GM18511 (cell line): ENCODE measurements around the gene DMRT2.

Source experiments
- ATAC-seq: cut with Tn5 transposase; IDR thresholded peaks from one replicate; pipeline ENCODE4 v1.9.1; 2021; ENCODE audit warnings: mild to moderate bottlenecking, moderate library complexity; ENCODE audit not compliant: unreplicated experiment

The DMRT2 gene

DNA sequence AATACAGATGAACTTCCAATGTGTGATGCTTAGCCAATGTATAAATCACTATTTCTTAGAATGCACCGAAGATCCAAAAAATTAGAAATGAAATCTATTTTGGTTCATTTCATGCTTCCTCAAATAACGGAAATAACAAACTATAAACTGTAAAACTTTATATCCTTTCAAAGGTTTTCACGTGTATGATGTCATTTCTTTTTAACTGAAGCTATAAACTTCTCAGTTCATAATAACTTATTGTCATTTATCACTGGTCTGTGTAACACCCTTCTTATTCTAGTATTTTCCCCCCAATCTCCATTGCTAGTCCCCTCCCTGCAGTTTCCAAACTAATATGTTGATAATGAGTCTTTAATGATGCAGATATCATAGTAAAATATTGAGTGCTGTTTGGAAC is 36.4 kb downstream of the DMRT2 start:
- no peak for ATAC-seq

DNA sequence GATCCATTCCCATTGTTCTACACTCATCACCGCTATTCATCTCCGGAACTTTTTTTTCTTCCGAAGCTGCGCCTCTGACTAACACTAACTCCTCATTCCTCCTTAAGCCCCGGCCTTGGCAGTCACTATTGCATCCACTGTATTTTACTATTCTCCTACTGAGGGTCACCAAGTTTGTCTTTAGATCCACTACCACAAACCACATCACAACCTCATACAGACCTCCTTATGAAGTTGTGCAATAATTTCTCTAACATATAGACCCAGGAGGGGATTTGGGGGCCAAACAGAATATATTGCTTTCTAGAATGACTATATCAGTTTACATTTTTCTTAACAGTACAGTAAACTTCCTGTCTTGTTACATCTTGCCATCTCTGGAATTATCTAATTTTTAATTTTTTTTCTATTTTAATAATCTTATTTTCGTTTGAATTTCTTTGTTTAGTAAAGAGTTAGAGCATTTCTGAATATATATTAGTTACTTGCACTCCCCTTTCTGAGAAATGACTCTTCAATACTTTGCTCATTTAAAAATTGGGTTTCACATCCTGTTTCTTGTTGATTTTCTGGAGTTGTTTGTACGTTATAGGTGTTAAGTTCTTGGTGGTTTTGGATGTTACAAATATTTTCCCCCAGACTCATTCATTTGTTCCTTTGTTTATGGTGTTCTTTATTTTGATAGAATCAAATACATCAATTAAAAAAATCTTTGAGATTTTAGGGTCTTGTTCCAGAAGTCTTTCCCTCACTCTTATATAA is 37.1 kb downstream of the DMRT2 start:
- peak; percentile 54 for ATAC-seq

DNA sequence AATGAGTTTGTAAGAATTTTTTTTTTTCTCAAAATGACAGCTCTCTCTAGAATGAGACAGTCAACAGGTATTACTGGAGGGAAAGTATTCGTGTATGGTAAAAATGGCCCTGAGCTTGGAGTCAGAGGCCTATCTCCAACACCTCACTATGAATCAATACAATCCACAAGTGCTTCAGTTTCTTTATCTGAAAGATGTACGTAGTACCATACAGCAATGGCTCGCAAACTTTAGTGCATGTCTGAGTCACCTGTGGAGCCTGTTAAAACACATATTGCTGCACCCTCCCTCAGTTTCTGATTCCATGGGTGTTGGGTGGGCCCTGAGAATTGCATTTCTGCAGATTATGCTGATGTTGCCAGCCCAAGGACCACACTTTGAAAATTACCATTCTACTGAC is 44.6 kb downstream of the DMRT2 start:
- no peak for ATAC-seq

DNA sequence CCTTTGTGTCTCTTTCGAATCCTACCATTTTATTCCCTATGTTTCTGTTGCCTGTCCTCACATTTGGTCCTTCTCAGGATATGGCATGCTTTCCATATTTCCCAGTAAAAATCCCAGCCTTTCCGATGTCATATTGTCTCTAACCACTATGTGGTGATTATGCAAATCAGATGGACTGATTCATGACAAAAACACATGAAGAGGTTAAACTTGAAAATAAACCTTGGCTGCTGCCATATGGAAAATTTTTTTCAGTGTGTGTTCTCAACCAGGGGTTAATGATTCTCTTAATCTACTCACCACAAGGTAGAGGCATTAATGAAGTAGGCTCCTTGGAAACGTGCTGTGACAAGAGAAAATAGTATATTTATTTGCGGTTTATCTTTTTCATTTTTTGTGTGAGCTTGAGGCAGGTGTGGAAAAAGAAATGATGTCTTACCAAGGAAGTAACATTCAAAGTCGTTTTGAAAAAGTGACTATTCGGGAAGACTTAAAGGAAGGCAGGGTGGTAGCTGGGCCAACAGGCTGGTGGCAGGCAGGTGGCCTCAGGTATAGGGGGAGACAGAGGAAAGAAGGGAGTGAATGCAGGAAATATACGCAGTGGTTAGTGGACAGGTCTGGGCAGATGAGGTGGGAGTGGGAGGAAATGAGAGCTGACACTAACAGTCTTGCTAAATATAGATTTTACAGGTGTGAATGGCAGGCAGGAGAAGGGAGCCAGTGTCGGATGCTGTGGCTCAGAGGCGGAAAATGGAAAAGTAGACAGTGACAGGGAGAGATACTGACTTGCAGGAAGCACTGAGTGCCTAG is 46.2 kb downstream of the DMRT2 start:
- no peak for ATAC-seq

DNA sequence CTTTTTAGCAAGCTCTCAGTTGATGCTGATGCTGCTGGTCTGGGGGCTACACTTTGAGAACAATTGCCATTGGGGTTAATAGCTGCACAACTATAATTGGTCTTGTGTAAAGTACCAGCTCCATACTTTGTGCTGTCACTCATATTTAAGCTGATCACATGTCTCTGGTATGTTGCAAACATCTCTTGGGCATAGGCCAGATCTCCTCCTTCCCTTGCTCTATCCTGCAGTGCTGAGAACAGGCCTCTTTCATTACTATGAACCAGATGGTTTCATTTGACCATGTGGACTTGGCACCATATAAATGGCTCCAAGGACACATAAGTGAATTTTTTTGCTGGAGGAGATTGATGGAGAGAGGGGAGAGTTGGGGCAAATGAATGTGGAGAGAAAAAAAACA is 48.4 kb downstream of the DMRT2 start:
- ATAC-seq: no peak

DNA sequence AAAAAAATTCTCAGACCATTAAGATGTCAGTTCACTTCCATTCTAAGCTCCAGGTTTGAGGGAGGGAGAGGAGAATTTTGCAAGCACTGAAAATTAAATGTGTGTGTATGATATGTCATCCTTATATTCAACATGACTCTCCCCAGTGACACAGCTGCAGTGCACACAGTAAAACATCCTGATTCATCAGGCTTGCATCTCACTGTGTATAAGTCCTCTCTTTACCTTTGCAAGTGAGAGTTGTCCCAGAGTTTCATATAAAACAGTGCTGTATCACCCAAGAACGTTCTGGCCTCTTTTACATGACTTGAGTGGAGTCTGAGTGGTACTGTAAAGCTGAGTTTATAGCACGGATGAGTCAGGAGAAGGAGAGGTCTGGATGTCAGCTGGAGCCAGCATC is 50.0 kb downstream of the DMRT2 start:
- no peak for ATAC-seq

DNA sequence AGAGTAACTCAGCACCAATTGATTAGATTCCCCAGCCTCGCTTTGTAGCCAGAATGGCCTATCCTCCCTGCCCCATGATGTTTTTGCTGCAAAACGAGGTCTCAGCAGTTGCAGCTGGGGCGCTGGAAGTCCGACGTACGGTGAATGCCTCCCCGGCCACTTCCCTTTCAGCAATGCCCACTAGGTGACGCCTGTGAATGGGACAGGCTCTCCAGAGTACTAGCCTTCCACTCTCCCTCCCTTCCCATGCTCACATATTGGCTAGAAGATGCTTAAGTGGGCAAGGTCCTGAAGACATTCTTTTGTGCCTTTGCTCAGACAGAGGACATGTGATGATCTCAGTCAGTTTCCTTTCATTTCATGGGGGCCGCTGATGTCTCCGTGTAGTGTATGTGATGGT is 50.8 kb downstream of the DMRT2 start:
- ATAC-seq: no peak

DNA sequence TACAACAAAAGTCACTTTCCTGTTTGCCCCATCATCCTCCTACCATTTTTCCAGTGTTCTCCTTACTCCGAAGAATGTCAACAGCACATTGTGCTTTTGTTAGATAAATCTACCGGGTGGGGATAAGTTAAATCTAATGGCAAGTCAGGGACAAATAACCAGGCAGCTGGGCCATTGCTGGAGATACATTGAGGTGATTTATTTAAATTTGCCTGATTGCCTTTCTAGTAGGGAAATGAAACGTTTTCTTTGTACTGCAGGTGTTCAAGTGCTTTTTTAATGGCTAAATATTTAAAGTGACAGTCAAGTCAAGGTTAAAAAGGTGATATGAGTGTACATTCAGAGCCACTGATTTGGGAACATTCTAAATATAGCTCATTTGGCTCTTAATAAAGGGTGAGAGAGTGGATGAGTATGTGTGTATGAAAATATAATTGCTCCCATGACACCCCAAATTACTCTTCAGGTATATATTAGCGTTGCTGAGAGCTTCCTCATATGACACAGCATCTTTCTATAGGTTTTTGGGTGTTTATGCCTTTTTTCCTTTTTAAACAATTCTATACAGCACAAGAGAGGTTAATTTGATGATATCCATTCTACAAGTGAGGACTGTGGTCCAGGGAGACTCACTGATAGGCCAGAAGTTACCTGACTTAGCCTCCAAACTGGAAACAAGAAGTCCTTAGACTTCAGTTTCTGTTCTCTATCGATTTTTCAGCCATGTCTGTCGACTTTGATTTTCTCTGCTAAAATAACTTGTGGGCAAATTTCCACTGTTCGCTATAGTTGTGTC is 51.9 kb downstream of the DMRT2 start:
- ATAC-seq: no peak

DNA sequence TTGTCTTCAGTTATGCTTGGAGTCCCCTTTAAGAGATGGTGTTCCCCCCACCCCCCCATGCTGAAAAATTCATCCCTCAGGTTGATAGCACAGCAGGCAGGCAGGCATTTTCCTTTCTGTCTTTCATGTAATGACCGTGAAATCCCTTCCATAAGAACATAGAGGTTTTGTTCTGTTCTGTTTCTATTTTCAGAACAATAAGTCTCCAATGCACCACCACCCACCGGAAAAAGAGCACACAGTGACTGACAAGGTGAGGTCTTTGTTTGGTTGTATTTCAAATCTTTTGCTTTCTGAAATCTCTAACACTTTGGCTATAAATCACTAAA is 52.4 kb downstream of the DMRT2 start:
- no peak for ATAC-seq
